KOPT-K1 (cell line): ENCODE measurements around the gene DCD.
"Not testable (repeated sequence)": the region's sequence is repeated elsewhere in the genome, so short reads cannot be mapped to it uniquely, and the experiment has no call there.

Experiments used
- H3K27ac ChIP-seq: fragments of 200-600 bp; sonication (generic); 2 replicates; pipeline ENCODE4 v1.5.1; 2016; ENCODE audit warnings: antibody characterized with exemption, mild to moderate bottlenecking, low read depth, low read length; ENCODE audit not compliant: poor library complexity, severe bottlenecking
- H3K36me3 ChIP-seq: fragments of 200-600 bp; sonication (generic); 2 replicates; pipeline ENCODE4 v1.5.1; 2017; ENCODE audit warnings: antibody characterized with exemption, mild to moderate bottlenecking, low read length, moderate library complexity; ENCODE audit not compliant: insufficient read depth
- H3K9me3 ChIP-seq: fragments of 200-600 bp; sonication (generic); 2 replicates; pipeline ENCODE4 v1.5.1; 2017; ENCODE audit warnings: antibody characterized with exemption, low read length, mild to moderate bottlenecking; ENCODE audit not compliant: insufficient read depth, poor library complexity, severe bottlenecking

Gene DCD

DNA sequence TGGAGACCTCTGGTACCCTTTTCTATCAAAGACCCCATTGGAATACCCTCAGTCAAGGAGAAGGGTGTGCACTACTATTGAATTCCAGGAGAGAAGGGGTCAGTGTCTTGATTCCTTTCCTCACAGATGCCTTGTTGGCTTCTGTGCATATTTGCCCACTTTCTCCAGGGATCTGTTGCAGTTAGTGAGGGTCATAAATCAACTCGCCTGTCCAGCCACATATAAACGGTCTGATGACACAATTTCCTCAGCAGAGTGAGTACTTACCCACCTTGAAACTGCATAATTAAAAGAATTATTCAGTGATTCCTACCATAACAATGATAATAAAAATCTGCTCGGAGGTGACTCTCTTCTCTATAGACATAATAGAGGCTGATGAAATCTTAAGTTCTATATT is 13.9 kb upstream of the DCD start:
- no peaks in the 10 kb centered on the region for H3K9me3 ChIP-seq

DNA sequence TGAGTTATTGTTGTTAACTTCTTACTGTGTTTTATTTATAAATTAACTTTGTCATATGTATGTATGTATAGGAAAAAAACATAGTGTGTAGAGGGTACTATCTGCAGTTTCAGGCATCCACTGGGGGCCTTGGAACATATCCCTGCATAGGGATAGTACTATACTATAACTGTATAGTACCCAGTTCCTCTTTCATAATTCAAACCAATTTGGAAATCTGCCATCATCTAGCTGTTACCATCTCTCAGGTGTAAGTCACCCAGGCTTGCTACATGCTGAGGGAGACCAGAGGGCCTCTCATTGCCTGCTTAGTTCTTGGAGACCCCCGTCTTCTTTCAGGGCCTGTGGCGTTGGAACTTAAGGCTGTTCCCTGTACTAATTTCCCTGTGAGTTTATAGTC is 12.9 kb upstream of the DCD start:
- no peak overlapping the region for H3K27ac ChIP-seq
- no peaks in the 10 kb centered on the region for H3K9me3 ChIP-seq
- H3K36me3 ChIP-seq, result no peaks in the 10 kb centered on the region

More for the DNA sequence above, 13.9 kb upstream of the DCD start:
- Histone ChIP-seq H3K36me3 (no peaks in the 10 kb centered on the region), H3K27ac (no peak overlapping the region)

- Histone ChIP-seq H3K36me3 (no peaks in the 10 kb centered on the region), H3K9me3 (no peaks in the 10 kb centered on the region), H3K27ac (no peak overlapping the region)
These were observed 12.3 kb upstream of the DCD start for GRCh38 chr12:54660320-54660962.

DNA sequence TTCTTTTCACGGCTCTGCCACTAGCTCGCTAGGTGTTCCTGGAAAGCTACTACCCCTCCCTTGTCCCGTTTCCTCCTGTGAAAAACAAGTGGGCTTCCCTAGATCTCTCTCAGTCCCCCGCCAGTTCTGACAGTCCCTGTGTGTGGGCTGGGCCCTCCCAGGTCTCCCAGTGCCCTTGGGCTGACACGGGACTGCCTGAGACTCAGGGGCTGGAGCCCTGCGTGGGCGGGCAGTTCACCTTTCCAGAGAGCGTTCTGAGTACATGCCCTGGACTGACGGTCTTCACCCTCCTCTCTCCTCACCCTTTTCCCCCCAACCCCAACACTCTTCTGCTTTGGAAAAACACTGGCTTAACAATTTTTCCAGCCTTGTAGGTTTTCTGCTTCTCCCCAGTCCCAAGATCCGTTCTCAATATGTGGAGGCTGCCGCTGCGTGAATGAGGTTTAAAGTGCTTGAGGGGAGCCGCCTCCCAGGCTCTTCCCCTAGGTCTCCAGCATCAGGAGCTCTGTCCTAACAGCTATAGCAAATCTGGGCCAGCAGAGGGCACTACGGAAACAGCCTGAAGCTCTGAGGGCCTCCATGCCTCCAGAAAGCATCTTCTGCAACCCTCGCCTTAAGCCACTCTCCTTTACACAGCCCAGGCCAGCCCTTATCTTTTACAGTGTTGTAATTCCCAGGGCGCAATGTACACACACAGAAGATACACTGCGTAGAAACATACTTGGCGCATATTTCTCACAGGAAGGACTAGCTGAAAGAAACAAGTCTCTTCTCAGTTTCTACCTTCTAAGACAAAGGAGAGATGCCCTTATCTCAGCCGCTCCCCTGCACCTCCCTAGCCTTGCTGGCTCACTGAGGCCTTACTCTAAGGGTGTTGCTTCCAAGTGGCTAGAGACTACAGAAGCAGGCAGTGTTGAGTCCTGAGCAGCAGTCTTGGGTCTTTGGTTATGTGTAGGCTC is 10.4 kb upstream of the DCD start:
- no peaks in the 10 kb centered on the region for H3K9me3 ChIP-seq
- no peaks in the 10 kb centered on the region for H3K36me3 ChIP-seq
- H3K27ac ChIP-seq, result no peak overlapping the region

DNA sequence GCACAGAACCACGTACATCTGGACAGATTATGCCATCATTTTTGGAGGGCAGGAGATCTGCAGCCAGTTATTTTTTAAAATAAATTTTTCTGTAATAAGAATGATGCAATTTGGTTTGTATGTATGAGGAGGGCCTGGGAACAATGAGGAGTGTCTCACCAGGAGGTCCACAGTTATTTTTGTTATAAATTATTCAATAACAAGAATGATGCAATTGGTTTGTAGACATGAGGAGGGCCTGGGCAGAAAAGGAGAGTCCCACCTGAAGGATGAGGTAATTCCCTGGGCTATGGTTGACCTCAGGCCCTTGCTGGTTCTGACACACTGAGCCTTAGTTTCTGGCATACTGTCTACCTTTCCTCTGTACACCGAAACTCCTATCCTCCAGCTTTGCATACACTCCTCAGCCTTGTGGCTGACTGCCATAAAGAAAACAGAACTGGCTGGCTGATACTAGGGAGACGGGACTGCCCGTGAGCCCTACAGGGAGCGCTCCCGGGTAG is 9.0 kb upstream of the DCD start:
- Histone ChIP-seq H3K36me3 (no peaks in the 10 kb centered on the region), H3K9me3 (no peaks in the 10 kb centered on the region), H3K27ac (no peak overlapping the region)

DNA sequence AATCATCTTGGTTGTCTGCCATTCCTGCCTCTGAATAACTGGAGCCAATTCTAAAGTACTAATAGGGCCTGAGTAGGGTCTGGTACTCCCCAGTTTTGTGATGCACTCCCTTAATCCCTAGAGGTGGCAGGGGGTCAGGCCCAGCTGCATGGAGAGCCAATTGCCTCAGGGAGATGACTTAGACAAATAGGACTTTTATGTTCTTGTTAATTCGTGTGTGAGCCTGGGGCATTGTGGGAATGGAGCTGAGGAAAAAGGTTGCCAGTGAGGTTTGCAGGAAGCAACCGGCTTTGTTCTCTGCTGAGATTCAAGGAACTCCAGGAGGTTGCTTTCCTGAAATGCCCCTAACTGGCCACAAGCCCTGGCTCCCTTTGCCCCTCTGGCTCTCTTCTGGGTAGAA is 6.8 kb upstream of the DCD start:
- Histone ChIP-seq H3K27ac (no peak overlapping the region), H3K36me3 (no peaks in the 10 kb centered on the region), H3K9me3 (no peaks in the 10 kb centered on the region)

DNA sequence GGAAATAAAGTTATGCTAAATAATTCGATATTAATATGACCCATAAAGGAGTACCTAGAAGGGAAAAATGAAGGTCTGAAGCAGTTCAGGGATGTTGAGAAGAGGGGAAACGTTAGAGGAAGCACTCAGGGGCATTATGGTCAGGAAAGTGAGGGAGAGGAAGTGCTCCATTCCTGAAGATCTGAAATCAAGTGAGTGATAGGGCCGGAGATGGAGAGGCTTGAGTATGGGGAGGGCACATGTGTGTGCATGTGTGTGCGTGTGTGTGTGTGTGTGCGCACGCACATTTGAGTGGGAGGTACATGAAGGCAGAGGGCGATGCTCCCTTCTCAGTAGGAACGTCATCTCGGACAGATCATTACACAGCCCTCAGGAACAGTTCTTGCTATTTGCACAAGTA is 4.9 kb upstream of the DCD start:
- Histone ChIP-seq H3K36me3 (no peaks in the 10 kb centered on the region), H3K27ac (no peak overlapping the region), H3K9me3 (no peaks in the 10 kb centered on the region)

DNA sequence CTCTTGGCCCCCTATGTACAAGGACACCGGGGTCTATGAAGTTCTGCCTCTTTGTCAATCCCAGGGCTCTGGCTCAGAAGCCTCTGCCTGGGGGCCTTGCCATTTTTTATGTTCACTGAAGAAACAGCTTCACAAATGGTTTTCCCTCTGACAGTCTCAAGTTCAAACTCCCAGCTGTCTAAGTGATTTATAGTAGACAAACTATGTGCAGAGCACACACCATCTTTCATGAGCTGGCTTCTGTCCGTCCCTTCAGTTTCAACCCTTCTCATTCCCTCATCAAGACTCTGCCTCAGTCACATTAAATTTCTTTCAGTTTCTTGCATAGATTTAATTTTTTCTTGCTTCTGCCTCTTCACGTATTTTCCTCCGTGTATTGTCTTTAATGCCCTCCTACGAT is 2.7 kb upstream of the DCD start:
- Histone ChIP-seq H3K27ac (no peak overlapping the region), H3K9me3 (no peaks in the 10 kb centered on the region), H3K36me3 (no peaks in the 10 kb centered on the region)

DNA sequence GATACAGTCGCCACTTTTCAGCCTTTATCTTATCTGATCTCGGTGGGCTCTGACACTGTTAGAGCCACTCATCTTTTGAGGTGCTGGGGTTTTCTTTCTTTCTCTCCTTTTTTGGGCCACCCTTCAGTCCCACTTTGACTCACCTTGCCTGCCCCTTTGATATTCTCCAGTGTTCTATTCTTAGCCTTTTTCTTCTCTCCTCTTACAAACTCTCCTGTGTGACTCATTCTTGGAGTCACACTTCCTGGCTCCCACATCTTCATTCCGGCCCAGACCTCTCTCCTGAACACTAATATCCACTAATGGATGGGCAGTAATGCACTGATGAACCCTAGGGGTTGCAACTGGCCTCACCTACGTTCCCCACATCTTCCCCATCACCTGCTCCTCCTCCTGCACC is 2.2 kb upstream of the DCD start:
- no peak overlapping the region for H3K27ac ChIP-seq
- H3K9me3 ChIP-seq, result no peaks in the 10 kb centered on the region
- no peaks in the 10 kb centered on the region for H3K36me3 ChIP-seq

GRCh38 chr12:54649825-54650224 is 1.7 kb upstream of the DCD start:
- no peaks in the 10 kb centered on the region for H3K36me3 ChIP-seq
- H3K27ac ChIP-seq, result no peak overlapping the region
- H3K9me3 ChIP-seq, result no peaks in the 10 kb centered on the region

- Histone ChIP-seq H3K36me3 (no peaks in the 10 kb centered on the region), H3K9me3 (peaks cover 3% of the 10 kb centered on the region), H3K27ac (no peak overlapping the region)
These were observed 6.6 kb downstream of the DCD start for GRCh38 chr12:54641554-54641953.

DNA sequence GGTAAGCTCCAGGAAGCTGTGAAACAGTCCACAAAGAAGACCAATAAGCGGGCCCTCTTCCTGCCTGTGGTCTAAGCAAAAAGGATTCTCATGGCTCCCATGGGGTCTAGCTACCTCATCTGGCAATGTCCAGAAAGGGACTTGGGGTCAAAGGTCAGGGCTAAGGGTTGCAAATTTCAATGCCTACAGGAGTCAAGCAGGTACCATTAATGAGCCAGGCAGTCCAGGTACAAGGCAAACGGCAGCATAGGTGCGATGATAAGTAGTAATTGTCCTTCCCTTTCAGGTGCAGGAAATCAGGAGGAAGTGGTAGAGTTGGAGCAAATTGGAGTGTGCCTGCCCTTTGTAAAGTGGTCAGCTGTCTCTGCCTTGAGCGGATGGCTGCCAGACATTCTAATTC is 7.1 kb downstream of the DCD start:
- no peak overlapping the region for H3K27ac ChIP-seq
- H3K36me3 ChIP-seq, result no peaks in the 10 kb centered on the region
- H3K9me3 ChIP-seq, result peaks cover 3% of the 10 kb centered on the region

DNA sequence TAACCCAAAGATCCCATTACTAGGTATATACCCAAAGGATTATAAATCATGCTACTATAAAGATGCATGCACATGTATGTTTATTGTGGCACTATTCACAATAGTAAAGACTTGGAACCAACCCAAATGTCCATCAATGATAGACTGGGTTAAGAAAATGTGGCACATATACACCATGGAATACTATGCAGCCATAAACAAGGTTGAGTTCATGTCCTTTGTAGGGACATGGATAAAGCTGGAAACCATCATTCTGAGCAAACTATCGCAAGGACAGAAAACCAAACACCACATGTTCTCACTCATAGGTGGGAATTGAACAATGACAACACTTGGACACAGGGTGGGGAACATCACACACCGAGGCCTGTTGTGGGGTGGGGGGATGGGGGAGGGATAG is 9.1 kb downstream of the DCD start:
- H3K9me3 ChIP-seq, H3K36me3 ChIP-seq, H3K27ac ChIP-seq: not testable (repeated sequence)

DNA sequence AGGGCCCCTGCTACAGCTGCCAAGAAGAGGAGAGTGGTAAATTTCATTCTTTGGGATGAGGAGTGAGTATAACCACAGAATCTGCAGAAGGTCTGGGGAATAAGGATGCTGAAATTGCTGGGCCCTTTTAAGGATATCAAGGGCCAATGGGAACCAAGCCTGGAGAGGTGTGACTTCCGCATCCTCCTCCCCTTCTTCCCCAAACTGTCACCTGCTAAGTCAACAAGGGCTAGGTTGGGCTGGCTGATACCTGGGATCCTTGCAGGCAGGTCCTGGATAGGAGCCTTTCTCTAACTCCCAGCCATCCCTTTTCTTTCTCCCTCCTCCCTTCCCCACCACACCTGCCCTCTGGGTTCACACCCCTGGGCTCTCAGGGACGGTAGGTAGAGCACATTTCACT is 13.4 kb downstream of the DCD start, which contains the start of gene LACRT:
Gene LACRT (minus strand): TSS at position 101 of the 400 bp plus-strand sequence. CDS start 54 bp downstream, at position 47.
- Histone ChIP-seq H3K27ac (no peak within 1 kb of the TSS), H3K36me3 (no peaks in the 10 kb centered on the region), H3K9me3 (peaks cover 3% of the 10 kb centered on the region)

GRCh38 chr12:54631988-54632728 is 16.0 kb downstream of the DCD start:
- Histone ChIP-seq H3K27ac (no peak overlapping the region), H3K36me3 (no peaks in the 10 kb centered on the region), H3K9me3 (peaks cover 16% of the 10 kb centered on the region)
